Measurements from ENCODE around the gene VRK3. TPM values are rescaled to one million over a fixed set of nuclear protein-coding genes. Genes with fewer than 3 reads are reported as not detected.

The VRK3 gene
- total RNA-seq, 5 donors from 2014 or later (not counting 1 experiment from before 2014, with no cell fraction given) = 84.0 to 104 (median 99.3) TPM

GRCh38 chr19:50007170-50007569, 18.0 kb downstream of the VRK3 start:
- H3K4me1 ChIP-seq (ENCODE audit: control insufficient read depth in 1 of 2, extremely low read depth in 1 of 2, insufficient read depth in 2 of 2, low read length in 2 of 2) = peaks cover 0 to 27% of the 10 kb centered on the region in 2 experiments
- no peaks in the 10 kb centered on the region for H3K9me3 ChIP-seq
- no peak overlapping the region for H3K27ac ChIP-seq (ENCODE audit: low read length)
- CTCF ChIA-PET = no interaction called here
- H3K27ac Mint-ChIP-seq = no peak overlapping the region
- H3K27me3 Mint-ChIP-seq = no peaks in the 10 kb centered on the region
- ATAC-seq (replicated peaks in 1 of 4) (no peak), DNase-seq (no peak)
- H3K4me3 ChIP-seq (ENCODE audit: control insufficient read depth in 1 of 2, extremely low read depth in 1 of 2, low read length in 1 of 2) = no peak overlapping the region
- no peaks in the 10 kb centered on the region for H3K9me3 Mint-ChIP-seq
- H3K4me1 Mint-ChIP-seq = peaks cover 0 to 19% (median 12%) of the 10 kb centered on the region in 3 donors
- no peaks in the 10 kb centered on the region for H3K27me3 ChIP-seq (replicated peaks in 1 of 2; ENCODE audit: control insufficient read depth in 2 of 2, extremely low read depth in 1 of 2, insufficient read depth in 2 of 2, low read length in 1 of 2)
- H3K4me3 Mint-ChIP-seq = no peak overlapping the region
- POLR2A ChIA-PET = no interaction called here
- H3K36me3 Mint-ChIP-seq = peaks cover 47% of the 10 kb centered on the region
- peaks cover 15 to 76% of the 10 kb centered on the region in 2 donors for H3K36me3 ChIP-seq (ENCODE audit: control insufficient read depth in 2 of 2, extremely low read depth in 1 of 2, insufficient read depth in 1 of 2, low read length in 1 of 2)
- WGBS (ENCODE audit: insufficient coverage) = 96% methylated on average over 4 of the region's 10 CpGs

- ATAC-seq (replicated peaks in 1 of 4) = no peak
- H3K4me1 ChIP-seq (ENCODE audit: control insufficient read depth in 1 of 2, extremely low read depth in 1 of 2, insufficient read depth in 2 of 2, low read length in 2 of 2) = peaks cover 0 to 27% of the 10 kb centered on the region in 2 experiments
- H3K9me3 Mint-ChIP-seq = no peaks in the 10 kb centered on the region
- WGBS (ENCODE audit: insufficient coverage) = 79% methylated on average over 8 of the region's 12 CpGs
- peaks cover 20 to 87% of the 10 kb centered on the region in 2 donors for H3K36me3 ChIP-seq (ENCODE audit: control insufficient read depth in 2 of 2, extremely low read depth in 1 of 2, insufficient read depth in 1 of 2, low read length in 1 of 2)
- ChIA-PET POLR2A (no interaction called here), CTCF (no interaction called here)
- no peak overlapping the region for H3K27ac ChIP-seq (ENCODE audit: low read length)
- H3K4me3 Mint-ChIP-seq = no peak overlapping the region
- DNase-seq = peak in 1 of 35 experiments; percentile 5
- peaks cover 48% of the 10 kb centered on the region for H3K36me3 Mint-ChIP-seq
- H3K27ac Mint-ChIP-seq = no peak overlapping the region
- H3K9me3 ChIP-seq = no peaks in the 10 kb centered on the region
- H3K4me1 Mint-ChIP-seq = peaks cover 0 to 19% (median 12%) of the 10 kb centered on the region in 3 donors
- H3K4me3 ChIP-seq (ENCODE audit: control insufficient read depth in 1 of 2, extremely low read depth in 1 of 2, low read length in 1 of 2) = no peak overlapping the region
- no peaks in the 10 kb centered on the region for H3K27me3 Mint-ChIP-seq
- no peaks in the 10 kb centered on the region for H3K27me3 ChIP-seq (replicated peaks in 1 of 2; ENCODE audit: control insufficient read depth in 2 of 2, extremely low read depth in 1 of 2, insufficient read depth in 2 of 2, low read length in 1 of 2)
Observed at GRCh38 chr19:50005428-50005827, 19.7 kb downstream of the VRK3 start.

- 82% methylated on average over 6 of the region's 11 CpGs for WGBS (ENCODE audit: insufficient coverage)
- ATAC-seq (replicated peaks in 1 of 4) (peak in 3 of 4 experiments; percentile 23 to 76 (median 30)), DNase-seq (peak in 1 of 35 experiments; percentile 32)
- no peaks in the 10 kb centered on the region for H3K9me3 Mint-ChIP-seq
- H3K9me3 ChIP-seq = no peaks in the 10 kb centered on the region
- ChIA-PET CTCF (interaction anchor here in 1 of 2 donors (0.6 kb wide), 1 partner anchor 269 kb away, joined by 3 read pairs; no protein-coding TSS in a partner anchor), POLR2A (no interaction called here)
- no peak overlapping the region for H3K27ac ChIP-seq (ENCODE audit: low read length)
- peaks cover 31 to 95% of the 10 kb centered on the region in 2 donors for H3K36me3 ChIP-seq (ENCODE audit: control insufficient read depth in 2 of 2, extremely low read depth in 1 of 2, insufficient read depth in 1 of 2, low read length in 1 of 2)
- H3K27ac Mint-ChIP-seq = peak overlapping the region; percentile 44 to 55
- no peaks in the 10 kb centered on the region for H3K27me3 Mint-ChIP-seq
- H3K4me1 Mint-ChIP-seq = peaks cover 0 to 19% (median 12%) of the 10 kb centered on the region in 3 donors
- no peak overlapping the region for H3K4me3 ChIP-seq (ENCODE audit: control insufficient read depth in 1 of 2, extremely low read depth in 1 of 2, low read length in 1 of 2)
- H3K4me1 ChIP-seq (ENCODE audit: control insufficient read depth in 1 of 2, extremely low read depth in 1 of 2, insufficient read depth in 2 of 2, low read length in 2 of 2) = peaks cover 0 to 27% of the 10 kb centered on the region in 2 experiments
- H3K27me3 ChIP-seq (replicated peaks in 1 of 2; ENCODE audit: control insufficient read depth in 2 of 2, extremely low read depth in 1 of 2, insufficient read depth in 2 of 2, low read length in 1 of 2) = no peaks in the 10 kb centered on the region
- peaks cover 57% of the 10 kb centered on the region for H3K36me3 Mint-ChIP-seq
- no peak overlapping the region for H3K4me3 Mint-ChIP-seq
Observed at GRCh38 chr19:50003810-50004419, 21.3 kb downstream of the VRK3 start.

- Mint-ChIP-seq H3K4me1 (peaks cover 0 to 19% (median 12%) of the 10 kb centered on the region in 3 donors), H3K4me3 (no peak overlapping the region), H3K36me3 (peaks cover 55% of the 10 kb centered on the region), H3K27ac (no peak overlapping the region), H3K27me3 (no peaks in the 10 kb centered on the region), H3K9me3 (no peaks in the 10 kb centered on the region)
- Histone ChIP-seq H3K27me3 (replicated peaks in 1 of 2; ENCODE audit: control insufficient read depth in 2 of 2, extremely low read depth in 1 of 2, insufficient read depth in 2 of 2, low read length in 1 of 2) (no peaks in the 10 kb centered on the region), H3K27ac (ENCODE audit: low read length) (no peak overlapping the region), H3K4me1 (ENCODE audit: control insufficient read depth in 1 of 2, extremely low read depth in 1 of 2, insufficient read depth in 2 of 2, low read length in 2 of 2) (peaks cover 0 to 27% of the 10 kb centered on the region in 2 experiments), H3K36me3 (ENCODE audit: control insufficient read depth in 2 of 2, extremely low read depth in 1 of 2, insufficient read depth in 1 of 2, low read length in 1 of 2) (peaks cover 31 to 90% of the 10 kb centered on the region in 2 donors), H3K4me3 (ENCODE audit: control insufficient read depth in 1 of 2, extremely low read depth in 1 of 2, low read length in 1 of 2) (no peak overlapping the region), H3K9me3 (no peaks in the 10 kb centered on the region)
- DNase-seq (peak in 1 of 35 experiments; percentile 18), ATAC-seq (replicated peaks in 1 of 4) (no peak)
- POLR2A ChIA-PET = no interaction called here
- CTCF ChIA-PET = interaction anchor here in 1 of 2 donors (0.6 kb wide), 1 partner anchor 269 kb away, joined by 3 read pairs; no protein-coding TSS in a partner anchor
- WGBS (ENCODE audit: insufficient coverage) = 86% methylated on average over 13 of the region's 17 CpGs
Observed at GRCh38 chr19:50003254-50003788, 21.9 kb downstream of the VRK3 start.

- peaks cover 0 to 19% (median 12%) of the 10 kb centered on the region in 3 donors for H3K4me1 Mint-ChIP-seq
- no peaks in the 10 kb centered on the region for H3K9me3 ChIP-seq
- no peak overlapping the region for H3K4me3 ChIP-seq (ENCODE audit: control insufficient read depth in 1 of 2, extremely low read depth in 1 of 2, low read length in 1 of 2)
- DNase-seq (no peak), ATAC-seq (replicated peaks in 1 of 4) (no peak)
- H3K36me3 ChIP-seq (ENCODE audit: control insufficient read depth in 2 of 2, extremely low read depth in 1 of 2, insufficient read depth in 1 of 2, low read length in 1 of 2) = peaks cover 35 to 86% of the 10 kb centered on the region in 2 donors
- H3K27ac Mint-ChIP-seq = no peak overlapping the region
- H3K9me3 Mint-ChIP-seq = no peaks in the 10 kb centered on the region
- H3K27me3 Mint-ChIP-seq = no peaks in the 10 kb centered on the region
- ChIA-PET CTCF (no interaction called here), POLR2A (no interaction called here)
- peaks cover 0 to 27% of the 10 kb centered on the region in 2 experiments for H3K4me1 ChIP-seq (ENCODE audit: control insufficient read depth in 1 of 2, extremely low read depth in 1 of 2, insufficient read depth in 2 of 2, low read length in 2 of 2)
- no peak overlapping the region for H3K27ac ChIP-seq (ENCODE audit: low read length)
- WGBS (ENCODE audit: insufficient coverage) = 100% methylated on average over 3 of the region's 6 CpGs
- H3K36me3 Mint-ChIP-seq = peaks cover 55% of the 10 kb centered on the region
- no peaks in the 10 kb centered on the region for H3K27me3 ChIP-seq (replicated peaks in 1 of 2; ENCODE audit: control insufficient read depth in 2 of 2, extremely low read depth in 1 of 2, insufficient read depth in 2 of 2, low read length in 1 of 2)
- no peak overlapping the region for H3K4me3 Mint-ChIP-seq
Observed at GRCh38 chr19:50002386-50002960, 22.7 kb downstream of the VRK3 start.

GRCh38 chr19:50001775-50002174, 23.4 kb downstream of the VRK3 start:
- H3K27me3 ChIP-seq (replicated peaks in 1 of 2; ENCODE audit: control insufficient read depth in 2 of 2, extremely low read depth in 1 of 2, insufficient read depth in 2 of 2, low read length in 1 of 2) = no peaks in the 10 kb centered on the region
- Mint-ChIP-seq H3K36me3 (peaks cover 51% of the 10 kb centered on the region), H3K4me3 (no peak overlapping the region), H3K9me3 (no peaks in the 10 kb centered on the region), H3K27me3 (no peaks in the 10 kb centered on the region), H3K27ac (no peak overlapping the region), H3K4me1 (peaks cover 0 to 17% (median 12%) of the 10 kb centered on the region in 3 donors)
- 100% methylated on average over 5 of the region's 8 CpGs for WGBS (ENCODE audit: insufficient coverage)
- POLR2A ChIA-PET = no interaction called here
- no peak for ATAC-seq (replicated peaks in 1 of 4)
- peaks cover 0 to 27% of the 10 kb centered on the region in 2 experiments for H3K4me1 ChIP-seq (ENCODE audit: control insufficient read depth in 1 of 2, extremely low read depth in 1 of 2, insufficient read depth in 2 of 2, low read length in 2 of 2)
- H3K4me3 ChIP-seq (ENCODE audit: control insufficient read depth in 1 of 2, extremely low read depth in 1 of 2, low read length in 1 of 2) = no peak overlapping the region
- peaks cover 37 to 86% of the 10 kb centered on the region in 2 donors for H3K36me3 ChIP-seq (ENCODE audit: control insufficient read depth in 2 of 2, extremely low read depth in 1 of 2, insufficient read depth in 1 of 2, low read length in 1 of 2)
- CTCF ChIA-PET = no interaction called here
- H3K27ac ChIP-seq (ENCODE audit: low read length) = no peak overlapping the region
- H3K9me3 ChIP-seq = no peaks in the 10 kb centered on the region
- no peak for DNase-seq
